Inflammatory macrophage (primary cell): ENCODE results near the gene PNPLA5.

Experiments
- DNase-seq, 2 donors: peaks; one replicate each; pipeline ENCODE4 v3.0.0-alpha.2; 2020 to 2022

Gene PNPLA5

GRCh38 chr22:43833286-43834240 is 58.2 kb downstream of the PNPLA5 start:
- no peak for DNase-seq

GRCh38 chr22:43832393-43833265 is 59.2 kb downstream of the PNPLA5 start:
- no peak for DNase-seq

GRCh38 chr22:43831561-43832392 is 60.0 kb downstream of the PNPLA5 start:
- no peak for DNase-seq

GRCh38 chr22:43830931-43831560 is 60.8 kb downstream of the PNPLA5 start:
- DNase-seq: no peak

GRCh38 chr22:43829904-43830851 is 61.6 kb downstream of the PNPLA5 start:
- no peak for DNase-seq
